OCI-M1 (cell line): ENCODE data around the gene RERE.
A peak's percentile ranks its signal among the peaks of the same experiment; 100 is the strongest.

Experiments used
- DNase-seq: peaks from one replicate; lab custom pipeline; 2025; lab: John Stamatoyannopoulos, UW

RERE gene

GRCh38 chr1:8473891-8474300, 343.5 kb downstream of the RERE start:
- DNase-seq, result no peak

- DNase-seq, result no peak
These were observed 344.1 kb downstream of the RERE start for GRCh38 chr1:8473121-8473875.

- DNase-seq, result no peak
These were observed 344.8 kb downstream of the RERE start for GRCh38 chr1:8472668-8473067.

GRCh38 chr1:8471451-8471850, 346.0 kb downstream of the RERE start:
- DNase-seq, result no peak

- DNase-seq, result no peak
These were observed 348.7 kb downstream of the RERE start for GRCh38 chr1:8468751-8469150.

GRCh38 chr1:8467308-8467707, 350.1 kb downstream of the RERE start:
- DNase-seq, result no peak

GRCh38 chr1:8465692-8466091, 351.7 kb downstream of the RERE start:
- DNase-seq, result no peak

- no peak for DNase-seq
These were observed 352.4 kb downstream of the RERE start for GRCh38 chr1:8465013-8465412.

GRCh38 chr1:8464377-8464776, 353.1 kb downstream of the RERE start:
- no peak for DNase-seq

GRCh38 chr1:8463144-8463927, 354.1 kb downstream of the RERE start:
- peak; percentile 46 for DNase-seq

GRCh38 chr1:8462371-8462892, 355.0 kb downstream of the RERE start:
- no peak for DNase-seq

GRCh38 chr1:8461351-8462110, 355.9 kb downstream of the RERE start:
- no peak for DNase-seq

- DNase-seq, result no peak
These were observed 356.7 kb downstream of the RERE start for GRCh38 chr1:8460784-8461183.

- DNase-seq, result no peak
These were observed 357.3 kb downstream of the RERE start for GRCh38 chr1:8460132-8460544.

- DNase-seq, result no peak
These were observed 358.8 kb downstream of the RERE start for GRCh38 chr1:8458607-8459006.

- DNase-seq, result peak; percentile 22
These were observed 359.6 kb downstream of the RERE start for GRCh38 chr1:8457760-8458381.

- DNase-seq, result no peak
These were observed 360.4 kb downstream of the RERE start for GRCh38 chr1:8456991-8457390.

GRCh38 chr1:8456308-8456912, 361.0 kb downstream of the RERE start:
- no peak for DNase-seq

- no peak for DNase-seq
These were observed 361.6 kb downstream of the RERE start for GRCh38 chr1:8455700-8456307.

GRCh38 chr1:8450312-8450711, 367.1 kb downstream of the RERE start:
- no peak for DNase-seq
